PC-3 (cell line): ENCODE measurements around the gene DEFB116. TPM values are rescaled to one million over a fixed set of nuclear protein-coding genes. Genes with fewer than 3 reads are reported as not detected.
"Not testable (repeated sequence)": the region's sequence is repeated elsewhere in the genome, so short reads cannot be mapped to it uniquely, and the experiment has no call there.

Experiments
- ATAC-seq: fragments of 200-7000 bp; cut with Tn5 transposase; 2 replicates; pipeline ENCODE4 v1.9.1; 2020; ENCODE audit warnings: mild to moderate bottlenecking, moderate library complexity
- BruUV-seq: library from RNA; stranded (reverse); fragments of 400-500 nt; replicated peaks from 2 replicates; lab custom pipeline; 2021; lab: Mats Ljungman, UMichigan
- CTCF ChIA-PET: fragments of 300-600 bp; sonication (Branson Sonifier 250); formaldehyde crosslinking; loops from one replicate; lab custom pipeline; 2022; ENCODE audit warnings: antibody characterized with exemption; lab: Charles Lee
- POLR2A ChIA-PET: fragments of 300-600 bp; sonication (Branson Sonifier 250); formaldehyde crosslinking; loops from one replicate; lab custom pipeline; 2022; ENCODE audit warnings: antibody characterized with exemption; ENCODE audit not compliant: unreplicated experiment; lab: Charles Lee
- DNase-seq: peaks from one replicate; pipeline ENCODE4 v3.0.0-alpha.2; 2015
- H2AFZ ChIP-seq: fragments of 300-600 bp; sonication (generic); 2 replicates; pipeline ENCODE4 v1.6.0; 2016; ENCODE audit warnings: antibody characterized with exemption, low read length
- H3F3A ChIP-seq: fragments of 300-600 bp; sonication (generic); one replicate; pipeline ENCODE4 v1.6.0; 2017; ENCODE audit warnings: antibody characterized with exemption, low read length, control low read depth, mild to moderate bottlenecking; ENCODE audit not compliant: unreplicated experiment
- H3K27ac ChIP-seq: fragments of 300-600 bp; sonication (generic); 2 replicates; pipeline ENCODE4 v1.5.1; 2016; ENCODE audit warnings: mild to moderate bottlenecking, low read length
- H3K27me3 ChIP-seq: fragments of 300-600 bp; sonication (generic); 2 replicates; pipeline ENCODE4 v1.6.1; 2016; ENCODE audit warnings: low read length, mixed read lengths
- H3K36me3 ChIP-seq: fragments of 300-600 bp; sonication (generic); 2 replicates; pipeline ENCODE4 v1.6.1; 2016; ENCODE audit warnings: low read depth, mixed run types, low read length, mixed read lengths
- H3K4me1 ChIP-seq: fragments of 300-600 bp; sonication (generic); 2 replicates; pipeline ENCODE4 v1.5.1; 2016; ENCODE audit warnings: low read length; ENCODE audit not compliant: insufficient read depth
- H3K4me2 ChIP-seq: fragments of 300-600 bp; sonication (generic); 2 replicates; pipeline ENCODE4 v1.6.0; 2016; ENCODE audit warnings: low read length
- H3K4me3 ChIP-seq: fragments of 300-600 bp; sonication (generic); 2 replicates; pipeline ENCODE4 v1.5.1; 2016; ENCODE audit warnings: mild to moderate bottlenecking, low read length, mixed read lengths
- H3K79me2 ChIP-seq: fragments of 300-600 bp; sonication (generic); 2 replicates; pipeline ENCODE4 v1.6.1; 2017; ENCODE audit warnings: low read length, mixed read lengths
- H3K9ac ChIP-seq: fragments of 300-600 bp; sonication (generic); 2 replicates; pipeline ENCODE4 v1.6.0; 2016; ENCODE audit warnings: mild to moderate bottlenecking, low read length
- H3K9me2 ChIP-seq: fragments of 300-600 bp; sonication (generic); replicated peaks from 2 replicates; pipeline ENCODE4 v1.6.1; 2016; ENCODE audit warnings: mixed run types, low read length, mixed read lengths
- H3K9me3 ChIP-seq: fragments of 300-600 bp; sonication (generic); 2 replicates; pipeline ENCODE4 v1.6.1; 2016; ENCODE audit warnings: low read length, mixed read lengths
- H4K20me1 ChIP-seq: fragments of 300-600 bp; sonication (generic); 2 replicates; pipeline ENCODE4 v1.6.1; 2016; ENCODE audit warnings: low read length, mixed read lengths
- CTCF ChIP-seq: fragments of 300-600 bp; sonication (generic); conservative IDR thresholded peaks from 2 replicates; pipeline ENCODE4 v1.5.1; 2017; ENCODE audit warnings: antibody characterized with exemption, low read depth, mild to moderate bottlenecking, low read length
- EZH2 ChIP-seq: fragments of 300-600 bp; sonication (generic); IDR thresholded peaks from one replicate; pipeline ENCODE4 v1.6.1; 2017; ENCODE audit warnings: antibody characterized with exemption, mild to moderate bottlenecking, low read length; ENCODE audit not compliant: unreplicated experiment
- EZH2phosphoT487 ChIP-seq: fragments of 300-600 bp; sonication (generic); IDR thresholded peaks from 2 replicates; pipeline ENCODE4 v1.6.1; 2018; ENCODE audit warnings: mild to moderate bottlenecking, antibody characterized with exemption, low read length, borderline replicate concordance
- intact Hi-C: fragments of 100-400 bp; cut with micrococcal nuclease; formaldehyde crosslinking; loops from 2 replicates; pipeline ENCODE4 v1.9.0; 2023
- total RNA-seq: library from RNA; depleted of rRNA; stranded (reverse); fragments of >200 nt; gene quantifications from 2 replicates; pipeline ENCODE4 v1.2.3, GENCODE V29; 2014

Gene DEFB116
- total RNA-seq, 1 experiment from 2014 or later, result not detected

- ChIA-PET CTCF (no interaction called here), POLR2A (no interaction called here)
- H3F3A ChIP-seq, result no peaks in the 10 kb centered on the region
- no peaks in the 10 kb centered on the region for H3K36me3 ChIP-seq
- H4K20me1 ChIP-seq, result no peaks in the 10 kb centered on the region
- no peak overlapping the region for H2AFZ ChIP-seq
- BruUV-seq, result no TSS peak
- H3K27ac ChIP-seq, result no peak overlapping the region
- H3K27me3 ChIP-seq, result peaks cover 32% of the 10 kb centered on the region
- no peak for ATAC-seq
- H3K9me2 ChIP-seq, result no peaks in the 10 kb centered on the region
- H3K4me2 ChIP-seq, result no peak overlapping the region
- no peaks in the 10 kb centered on the region for H3K4me1 ChIP-seq
- H3K79me2 ChIP-seq, result no peaks in the 10 kb centered on the region
- no peak overlapping the region for H3K9ac ChIP-seq
- no peak for DNase-seq
- H3K4me3 ChIP-seq, result no peak overlapping the region
- H3K9me3 ChIP-seq, result no peaks in the 10 kb centered on the region
- intact Hi-C loops, result no loop called here
- no peak for TF ChIP-seq EZH2
- no peak for TF ChIP-seq EZH2phosphoT487
- no peak for TF ChIP-seq CTCF
Measured at GRCh38 chr20:31330893-31331292, 22.5 kb upstream of the DEFB116 start.

DNA sequence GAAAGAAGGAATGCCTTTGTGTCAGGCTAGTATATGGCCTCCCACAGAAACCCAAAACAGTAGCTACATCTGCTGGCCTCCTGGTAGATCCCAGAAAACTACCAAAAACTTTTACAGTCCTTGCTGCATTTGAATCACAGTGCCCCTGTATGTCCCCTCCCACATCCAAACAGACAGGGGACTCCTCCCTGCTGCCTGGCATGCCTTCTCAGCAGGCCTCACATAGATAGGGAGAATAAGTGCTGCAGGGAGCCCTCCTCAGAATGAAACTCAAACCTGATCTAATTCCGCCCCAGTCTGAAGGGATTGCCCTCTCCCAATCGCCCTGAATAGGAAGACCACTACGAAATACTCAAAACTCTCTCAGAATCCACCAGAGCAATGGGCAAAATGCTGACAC, 14.1 kb upstream of the DEFB116 start:
- no peak for DNase-seq
- Histone ChIP-seq H3K9me3 (no peaks in the 10 kb centered on the region), H2AFZ (no peak overlapping the region), H3K9ac (no peak overlapping the region), H3K4me1 (no peaks in the 10 kb centered on the region), H3K4me2 (no peak overlapping the region), H3K79me2 (no peaks in the 10 kb centered on the region), H3K36me3 (no peaks in the 10 kb centered on the region), H3K27ac (no peak overlapping the region), H4K20me1 (no peaks in the 10 kb centered on the region), H3K27me3 (peaks cover 4% of the 10 kb centered on the region), H3K4me3 (no peak overlapping the region), H3K9me2 (no peaks in the 10 kb centered on the region), H3F3A (no peaks in the 10 kb centered on the region)
- POLR2A ChIA-PET, result no interaction called here
- no TSS peak for BruUV-seq
- intact Hi-C loops, result no loop called here
- no peak for ATAC-seq
- CTCF ChIA-PET, result no interaction called here
- TF ChIP-seq EZH2 (no peak), CTCF (no peak)

DNA sequence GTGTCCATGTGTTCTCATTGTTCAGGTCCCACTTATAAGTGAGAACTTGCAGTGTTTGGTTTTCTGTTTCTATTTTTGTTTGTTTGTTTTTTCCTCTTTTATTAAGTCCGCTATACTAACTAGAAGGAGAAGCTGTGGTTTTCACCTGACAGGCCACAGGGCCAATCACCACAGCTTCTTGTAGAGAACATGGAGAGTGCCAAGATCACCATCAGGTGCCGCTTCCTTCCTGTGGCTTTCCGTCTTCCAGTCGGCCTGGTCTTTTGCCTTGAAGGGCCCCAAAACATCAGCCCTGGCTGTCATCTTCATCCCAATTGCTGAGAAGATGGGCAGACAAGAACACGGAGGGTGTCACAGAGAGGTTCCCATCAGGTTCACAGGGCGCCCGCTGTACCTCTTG, 23.4 kb downstream of the DEFB116 start:
- H3K27ac ChIP-seq, H4K20me1 ChIP-seq, POLR2A ChIA-PET, CTCF ChIA-PET, H3K9me2 ChIP-seq, DNase-seq, H3K4me2 ChIP-seq, H3K9me3 ChIP-seq, H3K4me1 ChIP-seq, H3F3A ChIP-seq, H3K9ac ChIP-seq, BruUV-seq, H3K4me3 ChIP-seq, H3K36me3 ChIP-seq, intact Hi-C loops, H3K79me2 ChIP-seq, H2AFZ ChIP-seq, H3K27me3 ChIP-seq, ATAC-seq: not testable (repeated sequence)
